ENCODE results near the gene TMEM150C.

TMEM150C gene

GRCh38 chr4:82436780-82437179 lies 125.0 kb downstream of the TMEM150C start:
- Histone ChIP-seq H3K4me2 (ENCODE audit: low read length) (peak overlapping the region; percentile 26), H3K27me3 (ENCODE audit: control insufficient read depth, low read length) (no peaks in the 10 kb centered on the region), H3K36me3 (ENCODE audit: control insufficient read depth, low read length) (peaks cover 86% of the 10 kb centered on the region), H3K9me3 (ENCODE audit: control insufficient read depth, insufficient read depth, low read length) (no peaks in the 10 kb centered on the region), H3K4me3 (ENCODE audit: low read length) (no peak overlapping the region), H3K4me1 (ENCODE audit: control insufficient read depth, low read length) (peaks cover 67% of the 10 kb centered on the region), H4K20me1 (ENCODE audit: control insufficient read depth, insufficient read depth, low read depth, low read length) (peaks cover 26% of the 10 kb centered on the region), H3F3A (ENCODE audit: control insufficient read depth, insufficient read depth) (no peaks in the 10 kb centered on the region), H3K9me2 (replicated peaks; ENCODE audit: control insufficient read depth, low read length) (no peaks in the 10 kb centered on the region), H3K27ac (ENCODE audit: low read depth, low read length) (no peak overlapping the region), H3K79me2 (ENCODE audit: control insufficient read depth, low read length) (peaks cover 100% of the 10 kb centered on the region)
- no peak for TF ChIP-seq CTCF (IDR thresholded peaks at IDR 0.05; ENCODE audit: low read depth, low read length, poor library complexity, severe bottlenecking)
- TF ChIP-seq EZH2phosphoT487 (IDR thresholded peaks at IDR 0.05; ENCODE audit: borderline replicate concordance, low read length): no peak

DNA sequence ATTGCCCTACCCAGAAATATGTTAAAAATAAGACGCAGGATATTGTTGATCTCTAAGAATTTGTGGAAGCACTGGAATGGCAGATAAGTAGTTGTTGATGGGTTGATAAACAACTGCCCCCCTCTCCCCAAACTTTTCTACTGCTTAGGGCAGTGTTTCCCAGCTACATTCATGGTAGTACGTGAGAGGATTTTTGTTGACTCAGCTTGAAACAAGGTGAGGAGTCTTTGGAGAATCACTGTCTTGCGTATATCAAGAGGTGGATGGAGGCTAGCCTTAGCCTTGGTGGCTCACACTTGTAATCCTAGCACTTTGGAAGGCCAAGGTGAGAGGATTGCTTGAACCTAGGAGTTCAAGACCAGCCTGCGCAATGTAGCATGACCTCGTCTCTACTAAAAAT lies 125.7 kb downstream of the TMEM150C start:
- H3K9me2 ChIP-seq (replicated peaks; ENCODE audit: control insufficient read depth, low read length): no peaks in the 10 kb centered on the region
- H3F3A ChIP-seq (ENCODE audit: control insufficient read depth, insufficient read depth): no peaks in the 10 kb centered on the region
- H3K4me2 ChIP-seq (ENCODE audit: low read length): peak overlapping the region; percentile 26; the same call in 1 of the 2 replicates
- no peaks in the 10 kb centered on the region for H3K9me3 ChIP-seq (ENCODE audit: control insufficient read depth, insufficient read depth, low read length)
- TF ChIP-seq CTCF (IDR thresholded peaks at IDR 0.05; ENCODE audit: low read depth, low read length, poor library complexity, severe bottlenecking): no peak
- TF ChIP-seq EZH2phosphoT487 (IDR thresholded peaks at IDR 0.05; ENCODE audit: borderline replicate concordance, low read length): no peak
- no peak overlapping the region for H3K4me3 ChIP-seq (ENCODE audit: low read length)
- H3K79me2 ChIP-seq (ENCODE audit: control insufficient read depth, low read length): peaks cover 100% of the 10 kb centered on the region
- peaks cover 27% of the 10 kb centered on the region for H4K20me1 ChIP-seq (ENCODE audit: control insufficient read depth, insufficient read depth, low read depth, low read length)
- H3K4me1 ChIP-seq (ENCODE audit: control insufficient read depth, low read length): peaks cover 72% of the 10 kb centered on the region
- H3K27ac ChIP-seq (ENCODE audit: low read depth, low read length): no peak overlapping the region
- H3K27me3 ChIP-seq (ENCODE audit: control insufficient read depth, low read length): no peaks in the 10 kb centered on the region
- H3K36me3 ChIP-seq (ENCODE audit: control insufficient read depth, low read length): peaks cover 89% of the 10 kb centered on the region

- Histone ChIP-seq H3K27me3 (ENCODE audit: control insufficient read depth, low read length) (no peaks in the 10 kb centered on the region), H3K9me2 (replicated peaks; ENCODE audit: control insufficient read depth, low read length) (no peaks in the 10 kb centered on the region), H3K4me1 (ENCODE audit: control insufficient read depth, low read length) (peaks cover 68% of the 10 kb centered on the region), H3K36me3 (ENCODE audit: control insufficient read depth, low read length) (peaks cover 83% of the 10 kb centered on the region), H3K79me2 (ENCODE audit: control insufficient read depth, low read length) (peaks cover 97% of the 10 kb centered on the region), H3K4me3 (ENCODE audit: low read length) (no peak overlapping the region), H3F3A (ENCODE audit: control insufficient read depth, insufficient read depth) (no peaks in the 10 kb centered on the region), H4K20me1 (ENCODE audit: control insufficient read depth, insufficient read depth, low read depth, low read length) (peaks cover 23% of the 10 kb centered on the region), H3K9me3 (ENCODE audit: control insufficient read depth, insufficient read depth, low read length) (no peaks in the 10 kb centered on the region), H3K4me2 (ENCODE audit: low read length) (no peak overlapping the region), H3K27ac (ENCODE audit: low read depth, low read length) (no peak overlapping the region)
- TF ChIP-seq CTCF (IDR thresholded peaks at IDR 0.05; ENCODE audit: low read depth, low read length, poor library complexity, severe bottlenecking) (no peak), EZH2phosphoT487 (IDR thresholded peaks at IDR 0.05; ENCODE audit: borderline replicate concordance, low read length) (no peak)
Measured at GRCh38 chr4:82434949-82435348, 126.8 kb downstream of the TMEM150C start.
